ENCODE measurements around the gene AP2A1. TPM values are rescaled to one million over a fixed set of nuclear protein-coding genes. Genes with fewer than 3 reads are reported as not detected.

AP2A1 gene
- total RNA-seq, 1 experiment from 2014 or later: 75.0 TPM

DNA sequence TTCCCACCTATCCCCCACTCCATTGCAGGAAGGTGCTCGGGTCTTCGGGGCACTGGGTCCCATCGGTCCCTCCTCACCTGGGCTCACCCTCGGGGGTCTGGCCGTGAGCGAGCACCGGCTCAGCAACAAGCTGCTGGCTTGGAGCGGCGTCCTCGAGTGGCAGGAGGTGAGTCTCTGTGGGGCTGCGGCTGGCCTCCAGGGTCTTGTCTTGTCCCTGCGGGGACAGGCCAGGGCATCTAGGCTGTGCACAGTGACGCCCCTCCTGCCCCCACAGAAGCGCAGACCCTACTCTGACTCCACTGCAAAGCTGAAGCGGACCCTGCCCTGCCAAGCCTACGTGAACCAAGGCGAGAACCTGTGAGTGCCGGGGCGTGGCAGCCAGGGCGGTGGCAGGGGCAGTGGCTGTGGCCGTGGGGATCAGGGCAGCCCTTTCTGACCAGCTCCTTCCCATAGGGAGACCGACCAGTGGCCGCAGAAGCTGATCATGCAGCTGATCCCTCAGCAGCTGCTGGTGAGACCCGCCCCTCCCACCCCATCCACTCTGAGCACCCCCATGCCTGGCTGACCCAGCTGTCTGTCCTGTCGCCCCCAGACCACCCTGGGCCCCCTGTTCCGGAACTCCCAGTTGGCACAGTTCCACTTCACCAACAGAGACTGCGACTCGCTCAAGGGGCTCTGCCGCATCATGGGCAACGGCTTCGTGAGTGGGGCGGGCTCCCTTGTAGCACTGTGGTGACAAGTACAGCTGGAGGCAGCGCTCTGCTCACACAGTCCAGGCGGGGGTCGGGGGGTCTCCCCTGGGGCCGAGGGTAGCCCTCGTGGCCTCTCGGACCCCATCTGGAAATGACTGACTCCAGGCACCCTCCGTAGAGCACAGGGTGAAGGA lies 87.8 kb downstream of the AP2A1 start:
- DNase-seq (ENCODE audit: low read depth): no peak

DNA sequence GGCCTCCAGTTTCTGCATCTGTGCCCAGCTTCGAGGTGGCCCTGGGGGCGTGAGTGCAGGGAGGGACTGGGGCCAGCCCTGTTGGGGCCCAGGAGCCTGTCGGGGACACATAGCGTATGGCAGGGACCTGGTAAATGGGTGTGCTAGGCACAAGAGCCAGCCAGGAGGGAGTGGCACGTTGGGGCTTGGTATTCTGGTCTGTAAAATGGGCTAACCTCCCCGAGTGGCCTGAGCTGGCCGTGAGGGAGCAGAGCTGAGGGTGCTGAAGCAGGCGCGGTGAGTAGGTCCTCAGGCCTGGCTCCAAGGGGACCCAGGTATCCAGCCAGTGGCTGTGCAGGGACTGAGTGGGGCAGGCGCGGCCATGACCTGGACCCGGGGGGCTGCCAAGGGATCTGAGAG lies 88.5 kb downstream of the AP2A1 start:
- no peak for DNase-seq (ENCODE audit: low read depth)

DNA sequence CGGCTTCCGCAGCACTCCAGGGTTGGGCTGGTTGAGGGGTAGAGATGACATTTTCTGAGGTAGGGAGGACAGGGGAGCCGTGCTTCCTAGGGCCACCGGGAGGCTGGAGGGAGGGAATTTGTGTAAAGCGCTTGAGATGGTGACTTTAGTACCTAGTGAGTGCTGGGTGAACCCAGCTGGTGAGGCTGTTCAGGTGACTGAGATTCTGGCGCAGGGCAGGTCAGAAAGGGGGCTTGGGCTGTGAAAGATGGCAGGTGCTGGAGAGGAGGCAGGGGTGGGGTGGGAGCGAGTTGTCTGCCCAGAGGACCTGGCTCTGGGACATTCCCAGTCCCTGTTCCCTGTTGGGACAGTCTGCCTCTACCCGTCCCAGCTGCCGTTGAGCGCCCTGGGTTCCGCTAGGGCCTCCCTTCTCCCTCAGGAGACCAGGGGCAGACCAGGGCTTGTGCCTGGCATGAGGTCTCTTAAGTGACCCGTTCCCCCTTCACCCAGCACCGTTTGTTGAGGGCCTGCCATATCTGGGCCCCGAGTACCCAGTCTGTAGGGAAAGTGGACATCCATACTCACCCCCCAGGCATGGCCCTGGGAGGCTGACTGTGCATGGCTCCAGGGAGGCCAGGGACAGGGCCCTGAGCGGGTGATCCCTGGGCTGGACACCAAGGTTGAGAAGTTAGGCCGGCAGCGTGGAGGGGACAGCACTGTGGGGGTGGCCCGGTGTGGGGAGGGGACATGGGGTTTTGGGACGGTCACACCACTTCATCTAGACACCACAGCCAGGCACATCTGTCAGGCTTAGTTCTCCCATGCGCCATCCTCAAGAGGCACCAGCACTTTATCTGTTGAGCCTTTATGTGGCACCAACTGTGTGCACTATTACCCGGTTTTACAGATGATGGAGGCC lies 89.1 kb downstream of the AP2A1 start:
- no peak for DNase-seq (ENCODE audit: low read depth)

DNA sequence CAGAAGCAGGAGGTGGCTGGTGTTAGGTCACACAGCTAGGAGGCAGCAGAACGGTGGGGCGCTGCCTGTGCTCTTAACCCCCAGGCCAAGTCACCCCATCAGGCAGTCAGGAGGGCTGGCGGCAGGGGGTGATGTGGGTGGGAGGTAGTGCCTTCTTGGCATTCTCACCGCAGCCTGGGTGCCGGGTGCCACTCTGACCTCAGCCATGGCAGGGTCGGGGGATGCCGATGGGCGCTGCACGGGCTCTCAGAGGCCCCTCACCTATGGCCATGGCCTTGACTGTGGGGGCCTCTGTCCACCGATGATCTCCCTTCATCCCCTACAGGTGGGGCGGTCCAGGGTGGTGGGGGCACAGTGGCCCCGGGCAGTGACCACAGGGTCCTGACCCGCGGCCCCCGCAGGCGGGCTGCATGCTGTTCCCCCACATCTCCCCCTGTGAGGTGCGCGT lies 89.8 kb downstream of the AP2A1 start:
- no peak for DNase-seq (ENCODE audit: low read depth)

Small RNAs within 50 kb of the gene (small RNA-seq; reads per million reads assigned to genes)
- not detected for gene MIR4749
- not detected for gene MIR6799
- gene RNU6-841P: not detected

Other genes with a start within 250 kb of the AP2A1 start
- 11.7 and 13.7 TPM in 2 replicates for gene RCN3, start 239.0 kb upstream of the AP2A1 start, total RNA-seq (2014; rRNA removed; shearing (Covaris generic))
- gene NOSIP, start 186.4 kb upstream of the AP2A1 start, total RNA-seq (2014; rRNA removed; shearing (Covaris generic)): 140 and 203 TPM in 2 replicates
- gene PRRG2, start 185.7 kb upstream of the AP2A1 start, total RNA-seq (2014; rRNA removed; shearing (Covaris generic)): 0.70 and 1.1 TPM in 2 replicates
- gene PRR12, start 175.8 kb upstream of the AP2A1 start, total RNA-seq (2014; rRNA removed; shearing (Covaris generic)): 3.4 and 6.5 TPM in 2 replicates
- gene RRAS, start 126.9 kb upstream of the AP2A1 start, total RNA-seq (2014; rRNA removed; shearing (Covaris generic)): 23.5 and 26.7 TPM in 2 replicates
- 21.2 and 31.7 TPM in 2 replicates for gene SCAF1, start 124.8 kb upstream of the AP2A1 start, total RNA-seq (2014; rRNA removed; shearing (Covaris generic))
- 55.9 and 62.7 TPM in 2 replicates for gene IRF3, start 101.1 kb upstream of the AP2A1 start, total RNA-seq (2014; rRNA removed; shearing (Covaris generic))
- 21.2 and 26.0 TPM in 2 replicates for gene BCL2L12, start 101.1 kb upstream of the AP2A1 start, total RNA-seq (2014; rRNA removed; shearing (Covaris generic))
- 540 and 551 TPM in 2 replicates for gene PRMT1, start 89.7 kb upstream of the AP2A1 start, total RNA-seq (2014; rRNA removed; shearing (Covaris generic))
- 9.6 and 11.1 TPM in 2 replicates for gene ADM5, start 77.4 kb upstream of the AP2A1 start, total RNA-seq (2014; rRNA removed; shearing (Covaris generic))
- gene CPT1C, start 75.9 kb upstream of the AP2A1 start, total RNA-seq (2014; rRNA removed; shearing (Covaris generic)): 0.84 TPM in 1 of 2 replicates, not detected in the other
- gene TSKS, start 3.7 kb upstream of the AP2A1 start, total RNA-seq (2014; rRNA removed; shearing (Covaris generic)): not detected in 2 replicates
- gene FUZ, start 46.3 kb downstream of the AP2A1 start, total RNA-seq (2014; rRNA removed; shearing (Covaris generic)): 69.5 and 72.2 TPM in 2 replicates
- gene MED25, start 51.3 kb downstream of the AP2A1 start, total RNA-seq (2014; rRNA removed; shearing (Covaris generic)): 15.3 and 18.7 TPM in 2 replicates
- 63.8 and 77.1 TPM in 2 replicates for gene PTOV1, start 84.2 kb downstream of the AP2A1 start, total RNA-seq (2014; rRNA removed; shearing (Covaris generic))
- 55.5 and 57.2 TPM in 2 replicates for gene PNKP, start 100.6 kb downstream of the AP2A1 start, total RNA-seq (2014; rRNA removed; shearing (Covaris generic))
- gene AKT1S1, start 110.4 kb downstream of the AP2A1 start, total RNA-seq (2014; rRNA removed; shearing (Covaris generic)): 30.4 and 46.2 TPM in 2 replicates
- 5.5 and 9.8 TPM in 2 replicates for gene TBC1D17, start 110.7 kb downstream of the AP2A1 start, total RNA-seq (2014; rRNA removed; shearing (Covaris generic))
- 0.13 and 0.24 TPM in 2 replicates for gene IL4I1, start 129.9 kb downstream of the AP2A1 start, total RNA-seq (2014; rRNA removed; shearing (Covaris generic))
- 13.6 and 17.4 TPM in 2 replicates for gene ATF5, start 162.2 kb downstream of the AP2A1 start, total RNA-seq (2014; rRNA removed; shearing (Covaris generic))
- 72.9 and 91.9 TPM in 2 replicates for gene NUP62, start 162.5 kb downstream of the AP2A1 start, total RNA-seq (2014; rRNA removed; shearing (Covaris generic))
- not detected in 2 replicates for gene SIGLEC11, start 194.2 kb downstream of the AP2A1 start, total RNA-seq (2014; rRNA removed; shearing (Covaris generic))